ENCODE data around the gene COMP. TPM values are rescaled to one million over a fixed set of nuclear protein-coding genes. Genes with fewer than 3 reads are reported as not detected.

Gene COMP
- total and polyA plus RNA-seq, 10 of the 15 experiments (the other 5 are each of a cell fraction or from before 2014, with no cell fraction given): 0.17 TPM; not detected in 9

DNA sequence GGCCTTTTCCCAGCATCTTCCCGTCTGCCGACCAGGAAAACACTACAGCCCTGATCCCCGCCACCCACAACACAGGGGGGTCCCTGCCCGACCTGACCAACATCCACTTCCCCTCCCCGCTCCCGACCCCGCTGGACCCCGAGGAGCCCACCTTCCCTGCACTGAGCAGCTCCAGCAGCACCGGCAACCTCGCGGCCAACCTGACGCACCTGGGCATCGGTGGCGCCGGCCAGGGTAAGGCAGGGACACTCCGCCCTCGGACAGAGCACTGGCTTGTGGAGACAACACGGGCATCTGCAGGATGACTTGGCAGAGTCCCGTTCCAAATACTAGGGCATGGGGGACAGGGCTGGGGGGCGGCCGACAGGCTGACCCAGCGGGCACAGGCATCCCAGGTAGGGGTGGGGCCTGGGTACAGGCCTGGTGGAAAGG is 31.1 kb downstream of the COMP start:
- no peak for FAIRE-seq
- Histone ChIP-seq H3K27ac (ENCODE audit: control insufficient read depth, insufficient read depth) (no peak overlapping the region), H4K20me1 (ENCODE audit: control insufficient read depth, insufficient read depth) (no peaks in the 10 kb centered on the region), H3K4me2 (ENCODE audit: control insufficient read depth, insufficient read depth) (no peak overlapping the region), H3K9me3 (replicated peaks; ENCODE audit: control insufficient read depth, insufficient read depth, low read length) (no peaks in the 10 kb centered on the region), H3K36me3 (ENCODE audit: control insufficient read depth in 2 of 2, insufficient read depth in 2 of 2, low read length in 1 of 2) (no peaks in the 10 kb centered on the region), H3K4me1 (ENCODE audit: control insufficient read depth, insufficient read depth, low read length) (peaks cover 2% of the 10 kb centered on the region), H3K4me3 (no peak overlapping the region), H3K27me3 (replicated peaks in 1 of 2; ENCODE audit: control insufficient read depth in 2 of 2, insufficient read depth in 2 of 2, low read length in 1 of 2) (no peaks in the 10 kb centered on the region), H3K9ac (ENCODE audit: control insufficient read depth, insufficient read depth, low read length) (no peak overlapping the region), H3K79me2 (ENCODE audit: control insufficient read depth, insufficient read depth, low read length) (no peaks in the 10 kb centered on the region), H2AFZ (ENCODE audit: control insufficient read depth, low read depth, low read length) (no peak overlapping the region)
- DNase-seq (ENCODE audit: low read depth, low spot score): no peak
- CTCF ChIA-PET: no interaction called here
- 70% methylated on average over 17 of the region's 22 CpGs for WGBS (ENCODE audit: insufficient coverage, insufficient replicate concordance, low lambda C conversion rate, missing lambda C conversion rate)
- SMC1A ChIA-PET (ENCODE audit: uncharacterized antibody, unreplicated experiment): no interaction called here
- no TSS peak for BruUV-seq (replicated peaks)
- no peak for TF ChIP-seq KDM1A (IDR thresholded peaks at IDR 0.05; ENCODE audit: borderline replicate concordance)
- TF ChIP-seq STAT3 (IDR thresholded peaks at IDR 0.05; ENCODE audit: low read depth, low read length): no peak
- in situ Hi-C loops (cut with MboI): no loop called here
- ATAC-seq: no peak
- intact Hi-C loops (cut with micrococcal nuclease; ENCODE audit: unreplicated experiment): no loop called here
- POLR2A ChIA-PET: no interaction called here
- RAD21 ChIA-PET (ENCODE audit: unreplicated experiment): no interaction called here

DNA sequence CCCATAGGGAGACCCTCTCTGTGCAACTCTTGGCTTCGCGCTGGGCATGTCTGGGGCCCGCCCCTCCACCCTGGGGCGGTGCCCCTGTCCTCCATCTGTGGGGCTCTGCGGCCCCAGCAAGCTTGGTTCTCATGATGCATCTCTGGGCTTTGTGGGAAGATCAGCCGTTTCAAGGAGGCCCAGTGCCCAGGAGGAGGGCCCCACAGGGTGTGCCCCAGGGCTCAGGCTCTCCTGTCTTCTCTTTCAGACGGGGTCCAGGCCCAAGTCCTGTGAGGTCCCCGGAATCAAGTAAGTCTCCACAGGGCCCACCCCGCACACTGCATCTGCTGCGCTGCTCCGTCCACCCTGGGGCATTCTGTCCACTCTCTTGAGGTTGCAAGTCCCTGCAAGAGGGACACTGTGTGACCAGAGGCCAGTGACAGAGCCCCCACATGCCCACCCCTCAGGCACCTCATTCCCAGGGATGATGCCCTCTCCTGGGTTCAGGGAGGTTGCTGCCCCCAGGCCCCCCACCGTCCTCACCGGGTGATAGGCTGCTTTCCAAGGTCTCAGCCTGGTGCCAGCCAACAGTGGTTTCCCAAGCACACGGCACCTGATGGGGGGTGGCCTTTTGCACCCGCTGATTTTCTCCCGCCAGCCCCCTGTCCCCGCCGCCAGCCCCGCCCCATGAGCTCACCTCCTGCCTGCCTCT is 31.7 kb downstream of the COMP start:
- intact Hi-C loops (cut with micrococcal nuclease; ENCODE audit: unreplicated experiment): no loop called here
- no peak for ATAC-seq
- in situ Hi-C loops (cut with MboI): no loop called here
- RAD21 ChIA-PET (ENCODE audit: unreplicated experiment): no interaction called here
- POLR2A ChIA-PET: no interaction called here
- no peak overlapping the region for H3K4me2 ChIP-seq (ENCODE audit: control insufficient read depth, insufficient read depth)
- 66% methylated on average over 13 of the region's 19 CpGs for WGBS (ENCODE audit: insufficient coverage, insufficient replicate concordance, low lambda C conversion rate, missing lambda C conversion rate)
- FAIRE-seq: no peak
- no peak overlapping the region for H3K9ac ChIP-seq (ENCODE audit: control insufficient read depth, insufficient read depth, low read length)
- DNase-seq (ENCODE audit: low read depth, low spot score): no peak
- TF ChIP-seq SRF (IDR thresholded peaks at IDR 0.05; ENCODE audit: low read depth in 2 of 2, low read length in 2 of 2): no peak
- no peak for TF ChIP-seq ZSCAN29 (IDR thresholded peaks at IDR 0.05)
- no peak for TF ChIP-seq NFYA (IDR thresholded peaks at IDR 0.05; ENCODE audit: borderline replicate concordance, low read depth, low read length)
- TF ChIP-seq, protein P1, sequence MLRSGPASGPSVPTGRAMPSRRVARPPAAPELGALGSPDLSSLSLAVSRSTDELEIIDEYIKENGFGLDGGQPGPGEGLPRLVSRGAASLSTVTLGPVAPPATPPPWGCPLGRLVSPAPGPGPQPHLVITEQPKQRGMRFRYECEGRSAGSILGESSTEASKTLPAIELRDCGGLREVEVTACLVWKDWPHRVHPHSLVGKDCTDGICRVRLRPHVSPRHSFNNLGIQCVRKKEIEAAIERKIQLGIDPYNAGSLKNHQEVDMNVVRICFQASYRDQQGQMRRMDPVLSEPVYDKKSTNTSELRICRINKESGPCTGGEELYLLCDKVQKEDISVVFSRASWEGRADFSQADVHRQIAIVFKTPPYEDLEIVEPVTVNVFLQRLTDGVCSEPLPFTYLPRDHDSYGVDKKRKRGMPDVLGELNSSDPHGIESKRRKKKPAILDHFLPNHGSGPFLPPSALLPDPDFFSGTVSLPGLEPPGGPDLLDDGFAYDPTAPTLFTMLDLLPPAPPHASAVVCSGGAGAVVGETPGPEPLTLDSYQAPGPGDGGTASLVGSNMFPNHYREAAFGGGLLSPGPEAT (IDR thresholded peaks at IDR 0.05; ENCODE audit: low read depth): no peak
- SMC1A ChIA-PET (ENCODE audit: uncharacterized antibody, unreplicated experiment): no interaction called here
- BruUV-seq (replicated peaks): no TSS peak
- no peaks in the 10 kb centered on the region for H3K4me1 ChIP-seq (ENCODE audit: control insufficient read depth, insufficient read depth, low read length)
- H3K79me2 ChIP-seq (ENCODE audit: control insufficient read depth, insufficient read depth, low read length): no peaks in the 10 kb centered on the region
- no peaks in the 10 kb centered on the region for H3K9me3 ChIP-seq (replicated peaks; ENCODE audit: control insufficient read depth, insufficient read depth, low read length)
- no peaks in the 10 kb centered on the region for H3K36me3 ChIP-seq (ENCODE audit: control insufficient read depth in 2 of 2, insufficient read depth in 2 of 2, low read length in 1 of 2)
- H2AFZ ChIP-seq (ENCODE audit: control insufficient read depth, low read depth, low read length): no peak overlapping the region
- no peak overlapping the region for H3K27ac ChIP-seq (ENCODE audit: control insufficient read depth, insufficient read depth)
- no peaks in the 10 kb centered on the region for H3K27me3 ChIP-seq (replicated peaks in 1 of 2; ENCODE audit: control insufficient read depth in 2 of 2, insufficient read depth in 2 of 2, low read length in 1 of 2)
- H3K4me3 ChIP-seq: no peak overlapping the region
- CTCF ChIA-PET: no interaction called here
- H4K20me1 ChIP-seq (ENCODE audit: control insufficient read depth, insufficient read depth): no peaks in the 10 kb centered on the region

Measured in GM12878 (cell line).